Activated T-cell treated with anti-CD3 and anti-CD28 coated beads, Interleukin-2, amount 50 U/mL, for 72 hours (primary cell): ENCODE data around the gene CIAPIN1. TPM values are rescaled to one million over a fixed set of nuclear protein-coding genes. Genes with fewer than 3 reads are reported as not detected.

ENCODE experiments used
- ATAC-seq, 2 donors: fragments of 150-1000 bp; cut with Tn5 transposase; replicated peaks in 1 of 2; 2 replicates each; pipeline ENCODE4 v1.10.0; 2021; ENCODE audit warnings: moderate library complexity in 2 of 2, mild to moderate bottlenecking in 1 of 2
- DNase-seq, 2 donors: peaks; one replicate each; pipeline ENCODE4 v3.0.0; 2021 to 2022; ENCODE audit warnings: mixed read lengths in 1 of 2
- H3K27ac Mint-ChIP-seq: one replicate; pipeline ENCODE4 v1.8.0; 2022; ENCODE audit warnings: mild to moderate bottlenecking, moderate library complexity, mixed read lengths
- H3K27me3 Mint-ChIP-seq: one replicate; pipeline ENCODE4 v1.8.0; 2022; ENCODE audit warnings: low read depth, mixed read lengths
- H3K36me3 Mint-ChIP-seq, 2 donors: one replicate each; pipeline ENCODE4 v1.8.0; 2022; ENCODE audit warnings: mixed read lengths in 2 of 2, mild to moderate bottlenecking in 1 of 2; ENCODE audit not compliant: insufficient read depth in 2 of 2
- H3K4me1 Mint-ChIP-seq: one replicate; pipeline ENCODE4 v1.8.0; 2022; ENCODE audit warnings: low read depth, mixed read lengths
- H3K4me3 Mint-ChIP-seq, 2 donors: one replicate each; pipeline ENCODE4 v1.8.0; 2022; ENCODE audit warnings: mild to moderate bottlenecking in 2 of 2, mixed read lengths in 2 of 2, moderate library complexity in 2 of 2
- H3K9me3 Mint-ChIP-seq, 2 donors: one replicate each; pipeline ENCODE4 v1.8.0; 2022; ENCODE audit warnings: mixed read lengths in 2 of 2
- total RNA-seq, 2 donors: library from RNA; stranded (reverse); gene quantifications; one replicate each; pipeline ENCODE4 v1.2.3, GENCODE V29; 2022

CIAPIN1 gene
- total RNA-seq, 2 donors from 2014 or later = 39.6 to 49.7 TPM

- DNase-seq (no peak), ATAC-seq (peak; percentile 41 to 61)
- H3K9me3 Mint-ChIP-seq = no peaks in the 10 kb centered on the region
- H3K27ac Mint-ChIP-seq = peak overlapping the region; percentile 72
- no peaks in the 10 kb centered on the region for H3K36me3 Mint-ChIP-seq
- peaks cover 18% of the 10 kb centered on the region for H3K27me3 Mint-ChIP-seq
- H3K4me1 Mint-ChIP-seq = peaks cover 11% of the 10 kb centered on the region
- peak overlapping the region; percentile 23 to 43 for H3K4me3 Mint-ChIP-seq
These were observed 59.4 kb downstream of the CIAPIN1 start for GRCh38 chr16:57387598-57388354.

GRCh38 chr16:57386381-57386951, 60.7 kb downstream of the CIAPIN1 start:
- H3K27ac Mint-ChIP-seq = no peak overlapping the region
- no peaks in the 10 kb centered on the region for H3K36me3 Mint-ChIP-seq
- H3K27me3 Mint-ChIP-seq = peaks cover 18% of the 10 kb centered on the region
- H3K4me3 Mint-ChIP-seq = no peak overlapping the region
- ATAC-seq (no peak), DNase-seq (no peak)
- peaks cover 15% of the 10 kb centered on the region for H3K4me1 Mint-ChIP-seq
- H3K9me3 Mint-ChIP-seq = no peaks in the 10 kb centered on the region

GRCh38 chr16:57385083-57385482, 62.1 kb downstream of the CIAPIN1 start:
- DNase-seq (no peak), ATAC-seq (no peak)
- Mint-ChIP-seq H3K27me3 (peaks cover 18% of the 10 kb centered on the region), H3K36me3 (no peaks in the 10 kb centered on the region), H3K9me3 (no peaks in the 10 kb centered on the region), H3K4me3 (no peak overlapping the region), H3K27ac (no peak overlapping the region), H3K4me1 (peaks cover 24% of the 10 kb centered on the region)

GRCh38 chr16:57384248-57385070, 62.7 kb downstream of the CIAPIN1 start:
- Mint-ChIP-seq H3K27me3 (peaks cover 12% of the 10 kb centered on the region), H3K4me3 (no peak overlapping the region), H3K9me3 (no peaks in the 10 kb centered on the region), H3K27ac (no peak overlapping the region), H3K4me1 (peaks cover 24% of the 10 kb centered on the region), H3K36me3 (no peaks in the 10 kb centered on the region)
- no peak for DNase-seq
- no peak for ATAC-seq

GRCh38 chr16:57383276-57384247, 63.6 kb downstream of the CIAPIN1 start:
- H3K27me3 Mint-ChIP-seq = peaks cover 6% of the 10 kb centered on the region
- ATAC-seq (no peak), DNase-seq (no peak)
- no peak overlapping the region for H3K4me3 Mint-ChIP-seq
- no peaks in the 10 kb centered on the region for H3K9me3 Mint-ChIP-seq
- H3K4me1 Mint-ChIP-seq = peaks cover 22% of the 10 kb centered on the region
- no peaks in the 10 kb centered on the region for H3K36me3 Mint-ChIP-seq
- no peak overlapping the region for H3K27ac Mint-ChIP-seq

- peaks cover 6% of the 10 kb centered on the region for H3K27me3 Mint-ChIP-seq
- ATAC-seq = no peak
- no peak overlapping the region for H3K27ac Mint-ChIP-seq
- H3K36me3 Mint-ChIP-seq = no peaks in the 10 kb centered on the region
- H3K9me3 Mint-ChIP-seq = no peaks in the 10 kb centered on the region
- no peak overlapping the region for H3K4me3 Mint-ChIP-seq
- H3K4me1 Mint-ChIP-seq = peaks cover 27% of the 10 kb centered on the region
- no peak for DNase-seq
These were observed 64.5 kb downstream of the CIAPIN1 start for GRCh38 chr16:57382535-57383275.

- ATAC-seq = no peak
- peaks cover 6% of the 10 kb centered on the region for H3K27me3 Mint-ChIP-seq
- H3K36me3 Mint-ChIP-seq = no peaks in the 10 kb centered on the region
These were observed 65.2 kb downstream of the CIAPIN1 start for GRCh38 chr16:57381791-57382534.

GRCh38 chr16:57380671-57381462, 66.3 kb downstream of the CIAPIN1 start:
- DNase-seq (no peak), ATAC-seq (no peak)
- H3K36me3 Mint-ChIP-seq = no peaks in the 10 kb centered on the region
- H3K27ac Mint-ChIP-seq = no peak overlapping the region
- no peak overlapping the region for H3K4me3 Mint-ChIP-seq
- peaks cover 0 to 2% of the 10 kb centered on the region in 2 donors for H3K9me3 Mint-ChIP-seq
- peaks cover 14% of the 10 kb centered on the region for H3K27me3 Mint-ChIP-seq
- peaks cover 41% of the 10 kb centered on the region for H3K4me1 Mint-ChIP-seq

More at GRCh38 chr16:57381791-57382534, 65.2 kb downstream of the CIAPIN1 start:
- no peak for DNase-seq
- no peak overlapping the region for H3K27ac Mint-ChIP-seq
- H3K9me3 Mint-ChIP-seq = no peaks in the 10 kb centered on the region
- no peak overlapping the region for H3K4me3 Mint-ChIP-seq
- peaks cover 30% of the 10 kb centered on the region for H3K4me1 Mint-ChIP-seq

- DNase-seq = no peak
- Mint-ChIP-seq H3K27me3 (peaks cover 15% of the 10 kb centered on the region), H3K27ac (no peak overlapping the region), H3K4me3 (no peak overlapping the region), H3K9me3 (peaks cover 0 to 2% of the 10 kb centered on the region in 2 donors), H3K36me3 (no peaks in the 10 kb centered on the region), H3K4me1 (peaks cover 42% of the 10 kb centered on the region)
- no peak for ATAC-seq
These were observed 67.6 kb downstream of the CIAPIN1 start for GRCh38 chr16:57379579-57379978.
